Loucy (cell line): ENCODE measurements around the gene JOSD1.

ENCODE experiments used
- CTCF ChIP-seq: fragments of 200-600 bp; sonication (generic); conservative IDR thresholded peaks from 2 replicates; pipeline ENCODE4 v1.5.1; 2014; ENCODE audit warnings: mild to moderate bottlenecking, antibody characterized with exemption, low read length
- EZH2phosphoT487 ChIP-seq: fragments of 200-600 bp; IDR thresholded peaks from 2 replicates; pipeline ENCODE4 v1.6.1; 2018; ENCODE audit warnings: antibody characterized with exemption, mild to moderate bottlenecking, moderate library complexity, borderline replicate concordance

- TF ChIP-seq CTCF (no peak), EZH2phosphoT487 (no peak)
Measured at GRCh38 chr22:38742176-38742942, 41.6 kb upstream of the JOSD1 start.
